Astrocyte (in vitro differentiated cells and primary cell): ENCODE data around the gene GGTA1. TPM values are rescaled to one million over a fixed set of nuclear protein-coding genes. Genes with fewer than 3 reads are reported as not detected.

Experiments used
- DNase-seq: peaks from one replicate; pipeline ENCODE4 v3.0.0-alpha.2; 2010; ENCODE audit warnings: low read depth
- FAIRE-seq: peaks from 2 replicates; lab custom pipeline; 2011; peaks lifted over from hg19 to GRCh38; lab: Jason Lieb, UNC
- H2AFZ ChIP-seq: 2 replicates; pipeline ENCODE4 v1.6.0; 2012; ENCODE audit warnings: low read depth, low read length, inconsistent platforms
- H3K27ac ChIP-seq: 2 replicates; pipeline ENCODE4 v1.5.1; 2011; ENCODE audit warnings: low read depth, low read length, inconsistent platforms
- H3K27me3 ChIP-seq: 2 replicates; pipeline ENCODE4 v1.6.0; 2011; ENCODE audit warnings: low read length, inconsistent platforms; ENCODE audit not compliant: insufficient read depth
- H3K36me3 ChIP-seq: 2 replicates; pipeline ENCODE4 v1.5.1; 2011; ENCODE audit warnings: low read length, inconsistent platforms; ENCODE audit not compliant: insufficient read depth
- H3K4me1 ChIP-seq: 2 replicates; pipeline ENCODE4 v1.5.1; 2011; ENCODE audit warnings: low read length, inconsistent platforms; ENCODE audit not compliant: insufficient read depth
- H3K4me2 ChIP-seq: 2 replicates; pipeline ENCODE4 v1.6.0; 2012; ENCODE audit warnings: low read length, inconsistent platforms
- H3K4me3 ChIP-seq: 2 replicates; pipeline ENCODE4 v1.5.1; 2011; ENCODE audit warnings: low read depth, mild to moderate bottlenecking, low read length, inconsistent platforms; ENCODE audit not compliant: insufficient read depth
- H3K79me2 ChIP-seq: 2 replicates; pipeline ENCODE4 v1.6.0; 2012; ENCODE audit warnings: mild to moderate bottlenecking, low read length, inconsistent platforms; ENCODE audit not compliant: insufficient read depth
- H3K9ac ChIP-seq: 2 replicates; pipeline ENCODE4 v1.6.0; 2012; ENCODE audit warnings: mild to moderate bottlenecking, low read length, inconsistent platforms
- H3K9me3 ChIP-seq: 2 replicates; pipeline ENCODE4 v1.5.1; 2012; ENCODE audit warnings: low read depth, mild to moderate bottlenecking, low read length, inconsistent platforms; ENCODE audit not compliant: insufficient read depth
- H4K20me1 ChIP-seq: 2 replicates; pipeline ENCODE4 v1.6.0; 2012; ENCODE audit warnings: low read length, inconsistent platforms; ENCODE audit not compliant: insufficient read depth
- H3K27ac Mint-ChIP-seq: one replicate; pipeline ENCODE4 v1.8.0; 2021; ENCODE audit warnings: mild to moderate bottlenecking, mixed read lengths; ENCODE audit not compliant: unreplicated experiment
- H3K27me3 Mint-ChIP-seq: one replicate; pipeline ENCODE4 v1.8.0; 2021; ENCODE audit warnings: low read depth, mixed read lengths; ENCODE audit not compliant: unreplicated experiment
- H3K36me3 Mint-ChIP-seq: one replicate; pipeline ENCODE4 v1.8.0; 2021; ENCODE audit warnings: low read depth, mixed read lengths; ENCODE audit not compliant: unreplicated experiment
- H3K4me1 Mint-ChIP-seq: one replicate; pipeline ENCODE4 v1.8.0; 2021; ENCODE audit warnings: low read depth, mixed read lengths; ENCODE audit not compliant: unreplicated experiment
- H3K4me3 Mint-ChIP-seq: one replicate; pipeline ENCODE4 v1.8.0; 2021; ENCODE audit warnings: mild to moderate bottlenecking, moderate library complexity, mixed read lengths; ENCODE audit not compliant: unreplicated experiment
- H3K9me3 Mint-ChIP-seq: one replicate; pipeline ENCODE4 v1.8.0; 2021; ENCODE audit warnings: mild to moderate bottlenecking, mixed read lengths; ENCODE audit not compliant: unreplicated experiment
- EZH2 ChIP-seq: IDR thresholded peaks from 2 replicates; pipeline ENCODE4 v1.6.1; 2012; ENCODE audit warnings: mild to moderate bottlenecking, low read length, inconsistent platforms; ENCODE audit not compliant: insufficient read depth
- total RNA-seq: library from RNA; stranded (reverse); gene quantifications from 2 replicates; pipeline ENCODE4 v1.2.1, GENCODE V29; 2021
- TF ChIP-seq, protein P1 (sequence below): IDR thresholded peaks from 2 replicates; pipeline ENCODE4 v1.5.1; 2011; ENCODE audit warnings: low read depth, mild to moderate bottlenecking, inconsistent platforms, low read length, moderate library complexity; ENCODE audit not compliant: insufficient read depth

The GGTA1 gene
- total RNA-seq, 1 donor from 2014 or later = 0.18 TPM

GRCh38 chr9:121405899-121406298 lies 93.7 kb downstream of the GGTA1 start:
- no peak overlapping the region for H3K4me2 ChIP-seq
- FAIRE-seq (no peak), DNase-seq (no peak)
- no peaks in the 10 kb centered on the region for H3K9me3 ChIP-seq
- H3K4me1 ChIP-seq = no peaks in the 10 kb centered on the region
- no peaks in the 10 kb centered on the region for H3K36me3 Mint-ChIP-seq
- H3K4me3 ChIP-seq = no peak overlapping the region
- no peaks in the 10 kb centered on the region for H3K79me2 ChIP-seq
- H3K36me3 ChIP-seq = no peaks in the 10 kb centered on the region
- H3K9ac ChIP-seq = no peak overlapping the region
- no peak overlapping the region for H3K27ac ChIP-seq
- H3K27ac Mint-ChIP-seq = no peak overlapping the region
- peaks cover 7% of the 10 kb centered on the region for H3K9me3 Mint-ChIP-seq
- no peak overlapping the region for H3K4me3 Mint-ChIP-seq
- H3K27me3 Mint-ChIP-seq = peaks cover 7% of the 10 kb centered on the region
- H3K4me1 Mint-ChIP-seq = no peaks in the 10 kb centered on the region
- H2AFZ ChIP-seq = no peak overlapping the region
- TF ChIP-seq, protein P1, sequence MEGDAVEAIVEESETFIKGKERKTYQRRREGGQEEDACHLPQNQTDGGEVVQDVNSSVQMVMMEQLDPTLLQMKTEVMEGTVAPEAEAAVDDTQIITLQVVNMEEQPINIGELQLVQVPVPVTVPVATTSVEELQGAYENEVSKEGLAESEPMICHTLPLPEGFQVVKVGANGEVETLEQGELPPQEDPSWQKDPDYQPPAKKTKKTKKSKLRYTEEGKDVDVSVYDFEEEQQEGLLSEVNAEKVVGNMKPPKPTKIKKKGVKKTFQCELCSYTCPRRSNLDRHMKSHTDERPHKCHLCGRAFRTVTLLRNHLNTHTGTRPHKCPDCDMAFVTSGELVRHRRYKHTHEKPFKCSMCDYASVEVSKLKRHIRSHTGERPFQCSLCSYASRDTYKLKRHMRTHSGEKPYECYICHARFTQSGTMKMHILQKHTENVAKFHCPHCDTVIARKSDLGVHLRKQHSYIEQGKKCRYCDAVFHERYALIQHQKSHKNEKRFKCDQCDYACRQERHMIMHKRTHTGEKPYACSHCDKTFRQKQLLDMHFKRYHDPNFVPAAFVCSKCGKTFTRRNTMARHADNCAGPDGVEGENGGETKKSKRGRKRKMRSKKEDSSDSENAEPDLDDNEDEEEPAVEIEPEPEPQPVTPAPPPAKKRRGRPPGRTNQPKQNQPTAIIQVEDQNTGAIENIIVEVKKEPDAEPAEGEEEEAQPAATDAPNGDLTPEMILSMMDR = no peak
- TF ChIP-seq EZH2 = no peak
- H3K27me3 ChIP-seq = peaks cover 3% of the 10 kb centered on the region
- no peaks in the 10 kb centered on the region for H4K20me1 ChIP-seq

Other genes starting within 250 kb of the GGTA1 start
- gene GSN, start 231.7 kb downstream of the GGTA1 start, total RNA-seq = 260 and 357 TPM in 2 replicates
- gene STOM, start 129.6 kb downstream of the GGTA1 start, total RNA-seq = 8.7 and 10.3 TPM in 2 replicates
- gene DAB2IP, start 151.8 kb upstream of the GGTA1 start, total RNA-seq = 41.4 and 41.7 TPM in 2 replicates